Measurements from ENCODE around the gene NDOR1.

NDOR1 gene

GRCh38 chr9:137228968-137229896 lies 23.7 kb downstream of the NDOR1 start:
- Histone ChIP-seq H3K9me3 (ENCODE audit: control insufficient read depth, insufficient read depth, low read length) (no peaks in the 10 kb centered on the region), H3K9me2 (replicated peaks; ENCODE audit: control insufficient read depth, low read length) (no peaks in the 10 kb centered on the region), H3K36me3 (ENCODE audit: control insufficient read depth, low read length) (no peaks in the 10 kb centered on the region), H3K27me3 (ENCODE audit: control insufficient read depth, low read length) (peaks cover 13% of the 10 kb centered on the region), H4K20me1 (ENCODE audit: control insufficient read depth, insufficient read depth, low read depth, low read length) (no peaks in the 10 kb centered on the region), H3K4me2 (ENCODE audit: low read length) (no peak overlapping the region), H3F3A (ENCODE audit: control insufficient read depth, insufficient read depth) (peaks cover 2% of the 10 kb centered on the region), H3K27ac (ENCODE audit: low read depth, low read length) (no peak overlapping the region), H3K79me2 (ENCODE audit: control insufficient read depth, low read length) (no peaks in the 10 kb centered on the region), H3K4me1 (ENCODE audit: control insufficient read depth, low read length) (peaks cover 23% of the 10 kb centered on the region), H3K4me3 (ENCODE audit: low read length) (no peak overlapping the region)
- TF ChIP-seq EZH2phosphoT487 (IDR thresholded peaks at IDR 0.05; ENCODE audit: borderline replicate concordance, low read length) (no peak), CTCF (IDR thresholded peaks at IDR 0.05; ENCODE audit: low read depth, low read length, poor library complexity, severe bottlenecking) (no peak)

GRCh38 chr9:137229903-137230704 lies 24.6 kb downstream of the NDOR1 start:
- no peaks in the 10 kb centered on the region for H3K79me2 ChIP-seq (ENCODE audit: control insufficient read depth, low read length)
- no peak overlapping the region for H3K4me2 ChIP-seq (ENCODE audit: low read length)
- no peak overlapping the region for H3K4me3 ChIP-seq (ENCODE audit: low read length)
- H3K27ac ChIP-seq (ENCODE audit: low read depth, low read length), result no peak overlapping the region
- H3K4me1 ChIP-seq (ENCODE audit: control insufficient read depth, low read length), result peaks cover 23% of the 10 kb centered on the region
- H3K27me3 ChIP-seq (ENCODE audit: control insufficient read depth, low read length), result peaks cover 13% of the 10 kb centered on the region
- no peaks in the 10 kb centered on the region for H4K20me1 ChIP-seq (ENCODE audit: control insufficient read depth, insufficient read depth, low read depth, low read length)
- H3K9me2 ChIP-seq (replicated peaks; ENCODE audit: control insufficient read depth, low read length), result no peaks in the 10 kb centered on the region
- no peaks in the 10 kb centered on the region for H3K9me3 ChIP-seq (ENCODE audit: control insufficient read depth, insufficient read depth, low read length)
- TF ChIP-seq EZH2phosphoT487 (IDR thresholded peaks at IDR 0.05; ENCODE audit: borderline replicate concordance, low read length), result no peak
- no peak for TF ChIP-seq CTCF (IDR thresholded peaks at IDR 0.05; ENCODE audit: low read depth, low read length, poor library complexity, severe bottlenecking)
- H3F3A ChIP-seq (ENCODE audit: control insufficient read depth, insufficient read depth), result no peaks in the 10 kb centered on the region
- H3K36me3 ChIP-seq (ENCODE audit: control insufficient read depth, low read length), result no peaks in the 10 kb centered on the region

GRCh38 chr9:137230705-137231371 lies 25.3 kb downstream of the NDOR1 start, which contains the start of gene SLC34A3:
Gene SLC34A3, plus strand, starts transcription at chr9:137230901. Its CDS starts 802 bp downstream, at chr9:137231703.
- no peaks in the 10 kb centered on the region for H3F3A ChIP-seq (ENCODE audit: control insufficient read depth, insufficient read depth)
- TF ChIP-seq EZH2phosphoT487 (IDR thresholded peaks at IDR 0.05; ENCODE audit: borderline replicate concordance, low read length), result no peak
- TF ChIP-seq CTCF (IDR thresholded peaks at IDR 0.05; ENCODE audit: low read depth, low read length, poor library complexity, severe bottlenecking), result no peak
- H4K20me1 ChIP-seq (ENCODE audit: control insufficient read depth, insufficient read depth, low read depth, low read length), result no peaks in the 10 kb centered on the region
- no peak within 1 kb of the TSS for H3K27ac ChIP-seq (ENCODE audit: low read depth, low read length)
- H3K4me2 ChIP-seq (ENCODE audit: low read length), result no peak within 1 kb of the TSS
- no peaks in the 10 kb centered on the region for H3K9me3 ChIP-seq (ENCODE audit: control insufficient read depth, insufficient read depth, low read length)
- peaks cover 26% of the 10 kb centered on the region for H3K4me1 ChIP-seq (ENCODE audit: control insufficient read depth, low read length)
- H3K9me2 ChIP-seq (replicated peaks; ENCODE audit: control insufficient read depth, low read length), result no peaks in the 10 kb centered on the region
- H3K27me3 ChIP-seq (ENCODE audit: control insufficient read depth, low read length), result peaks cover 13% of the 10 kb centered on the region
- H3K4me3 ChIP-seq (ENCODE audit: low read length), result no peak within 1 kb of the TSS
- H3K79me2 ChIP-seq (ENCODE audit: control insufficient read depth, low read length), result no peaks in the 10 kb centered on the region
- H3K36me3 ChIP-seq (ENCODE audit: control insufficient read depth, low read length), result no peaks in the 10 kb centered on the region
